IPS-20b (cell line): ENCODE results near the gene AOC2.
"Not testable (repeated sequence)": the region's sequence is repeated elsewhere in the genome, so short reads cannot be mapped to it uniquely, and the experiment has no call there.

Experiments
- H3K27ac ChIP-seq: one replicate; pipeline ENCODE4 v1.5.1; 2013; ENCODE audit warnings: low read length
- H3K27me3 ChIP-seq: 2 replicates; pipeline ENCODE4 v1.6.1; 2013; ENCODE audit warnings: mild to moderate bottlenecking, low read length, inconsistent platforms; ENCODE audit not compliant: insufficient read depth
- H3K36me3 ChIP-seq: 2 replicates; pipeline ENCODE4 v1.6.1; 2013; ENCODE audit warnings: low read depth, mild to moderate bottlenecking, inconsistent platforms, low read length, moderate library complexity; ENCODE audit not compliant: insufficient read depth
- H3K4me1 ChIP-seq: 2 replicates; pipeline ENCODE4 v1.6.1; 2013; ENCODE audit warnings: mild to moderate bottlenecking, control low read depth, inconsistent platforms, low read length, moderate library complexity; ENCODE audit not compliant: insufficient read depth
- H3K4me3 ChIP-seq: 2 replicates; pipeline ENCODE4 v1.5.1; 2013; ENCODE audit warnings: mild to moderate bottlenecking, low read length, inconsistent platforms
- H3K9ac ChIP-seq: 2 replicates; pipeline ENCODE4 v1.6.1; 2013; ENCODE audit warnings: low read depth, mild to moderate bottlenecking, inconsistent platforms, low read length, moderate library complexity
- H3K9me3 ChIP-seq: 2 replicates; pipeline ENCODE4 v1.6.1; 2013; ENCODE audit warnings: mild to moderate bottlenecking, low read depth, low read length, inconsistent platforms; ENCODE audit not compliant: insufficient read depth

Gene AOC2

GRCh38 chr17:42849451-42850181, 5.2 kb downstream of the AOC2 start:
- no peak overlapping the region for H3K9ac ChIP-seq
- H3K9me3 ChIP-seq, result no peaks in the 10 kb centered on the region
- no peak overlapping the region for H3K4me3 ChIP-seq
- H3K36me3 ChIP-seq, result peaks cover 13% of the 10 kb centered on the region
- H3K27ac ChIP-seq, result no peak overlapping the region
- no peaks in the 10 kb centered on the region; the same call in 1 of the 2 replicates for H3K4me1 ChIP-seq
- H3K27me3 ChIP-seq, result no peaks in the 10 kb centered on the region

- no peaks in the 10 kb centered on the region for H3K27me3 ChIP-seq
- no peak within 1 kb of the TSS for H3K4me3 ChIP-seq
- no peaks in the 10 kb centered on the region for H3K36me3 ChIP-seq
- H3K9me3 ChIP-seq, result no peaks in the 10 kb centered on the region
- no peak within 1 kb of the TSS for H3K27ac ChIP-seq
- H3K4me1 ChIP-seq, result no peaks in the 10 kb centered on the region; the same call in 1 of the 2 replicates
- no peak within 1 kb of the TSS for H3K9ac ChIP-seq
Measured at GRCh38 chr17:42850954-42851353, 6.6 kb downstream of the AOC2 start, which contains the start of gene AOC3. TSS of gene AOC3 (plus strand) at chr17:42851199. CDS start at chr17:42851344, 145 bp downstream.

DNA sequence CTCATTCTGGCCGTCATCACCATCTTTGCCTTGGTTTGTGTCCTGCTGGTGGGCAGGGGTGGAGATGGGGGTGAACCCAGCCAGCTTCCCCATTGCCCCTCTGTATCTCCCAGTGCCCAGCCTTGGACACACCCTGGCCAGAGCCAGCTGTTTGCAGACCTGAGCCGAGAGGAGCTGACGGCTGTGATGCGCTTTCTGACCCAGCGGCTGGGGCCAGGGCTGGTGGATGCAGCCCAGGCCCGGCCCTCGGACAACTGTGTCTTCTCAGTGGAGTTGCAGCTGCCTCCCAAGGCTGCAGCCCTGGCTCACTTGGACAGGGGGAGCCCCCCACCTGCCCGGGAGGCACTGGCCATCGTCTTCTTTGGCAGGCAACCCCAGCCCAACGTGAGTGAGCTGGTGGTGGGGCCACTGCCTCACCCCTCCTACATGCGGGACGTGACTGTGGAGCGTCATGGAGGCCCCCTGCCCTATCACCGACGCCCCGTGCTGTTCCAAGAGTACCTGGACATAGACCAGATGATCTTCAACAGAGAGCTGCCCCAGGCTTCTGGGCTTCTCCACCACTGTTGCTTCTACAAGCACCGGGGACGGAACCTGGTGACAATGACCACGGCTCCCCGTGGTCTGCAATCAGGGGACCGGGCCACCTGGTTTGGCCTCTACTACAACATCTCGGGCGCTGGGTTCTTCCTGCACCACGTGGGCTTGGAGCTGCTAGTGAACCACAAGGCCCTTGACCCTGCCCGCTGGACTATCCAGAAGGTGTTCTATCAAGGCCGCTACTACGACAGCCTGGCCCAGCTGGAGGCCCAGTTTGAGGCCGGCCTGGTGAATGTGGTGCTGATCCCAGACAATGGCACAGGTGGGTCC, 7.2 kb downstream of the AOC2 start:
- not testable (repeated sequence) for H3K27ac ChIP-seq, H3K9me3 ChIP-seq, H3K9ac ChIP-seq, H3K4me1 ChIP-seq, H3K36me3 ChIP-seq, H3K4me3 ChIP-seq, H3K27me3 ChIP-seq

DNA sequence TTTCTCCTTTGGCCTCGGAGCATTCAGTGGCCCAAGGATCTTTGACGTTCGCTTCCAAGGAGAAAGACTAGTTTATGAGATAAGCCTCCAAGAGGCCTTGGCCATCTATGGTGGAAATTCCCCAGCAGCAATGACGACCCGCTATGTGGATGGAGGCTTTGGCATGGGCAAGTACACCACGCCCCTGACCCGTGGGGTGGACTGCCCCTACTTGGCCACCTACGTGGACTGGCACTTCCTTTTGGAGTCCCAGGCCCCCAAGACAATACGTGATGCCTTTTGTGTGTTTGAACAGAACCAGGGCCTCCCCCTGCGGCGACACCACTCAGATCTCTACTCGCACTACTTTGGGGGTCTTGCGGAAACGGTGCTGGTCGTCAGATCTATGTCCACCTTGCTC, 8.0 kb downstream of the AOC2 start:
- H3K27me3 ChIP-seq, result no peaks in the 10 kb centered on the region
- no peaks in the 10 kb centered on the region for H3K9me3 ChIP-seq
- H3K4me1 ChIP-seq, result no peaks in the 10 kb centered on the region; the same call in 1 of the 2 replicates
- H3K4me3 ChIP-seq, result no peak overlapping the region
- H3K36me3 ChIP-seq, result no peaks in the 10 kb centered on the region
- no peak overlapping the region for H3K27ac ChIP-seq
- H3K9ac ChIP-seq, result no peak overlapping the region

DNA sequence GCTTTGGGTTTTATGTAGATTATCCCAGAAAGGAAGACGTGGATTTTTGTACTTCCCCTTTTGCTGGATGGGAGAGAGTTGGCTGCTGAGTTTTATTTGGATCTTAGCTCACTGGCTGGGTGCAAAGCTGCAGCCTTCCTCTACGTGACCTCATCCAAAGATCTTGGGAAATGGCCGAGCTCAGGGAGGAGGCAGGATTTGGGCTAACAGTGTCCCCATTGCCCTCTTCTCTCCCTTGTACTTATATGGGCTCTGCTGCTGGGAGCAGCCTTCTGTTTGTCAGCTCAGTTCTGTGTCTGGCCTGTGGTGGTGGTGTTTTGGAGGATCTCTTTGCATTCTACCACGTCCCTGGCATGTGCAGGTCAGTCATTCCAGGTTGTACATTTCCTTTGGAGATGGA, 8.6 kb downstream of the AOC2 start:
- Histone ChIP-seq H3K9me3 (no peaks in the 10 kb centered on the region), H3K27me3 (no peaks in the 10 kb centered on the region), H3K36me3 (no peaks in the 10 kb centered on the region), H3K4me3 (no peak overlapping the region), H3K4me1 (no peaks in the 10 kb centered on the region; the same call in 1 of the 2 replicates), H3K9ac (no peak overlapping the region), H3K27ac (no peak overlapping the region)

DNA sequence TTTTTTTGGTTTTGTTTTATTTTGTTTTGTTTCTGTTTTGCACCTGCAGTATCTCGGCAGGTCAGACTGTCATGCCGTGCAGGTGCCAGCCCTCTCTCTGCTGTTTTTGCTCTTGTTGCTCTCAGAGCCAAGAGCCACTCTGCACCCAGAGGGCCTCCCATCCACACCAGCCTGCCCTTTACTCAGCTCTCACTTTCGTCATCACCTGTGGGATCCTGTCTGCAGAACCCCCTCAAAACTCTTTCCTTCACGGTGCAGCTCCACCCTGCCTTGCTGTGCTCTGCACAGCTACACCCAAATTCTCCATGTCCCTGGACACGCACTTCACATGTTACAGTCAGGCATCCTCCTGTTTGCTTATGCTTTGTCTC, 9.2 kb downstream of the AOC2 start:
- H3K9me3 ChIP-seq, result no peaks in the 10 kb centered on the region
- no peak overlapping the region for H3K27ac ChIP-seq
- H3K36me3 ChIP-seq, result no peaks in the 10 kb centered on the region
- no peak overlapping the region for H3K4me3 ChIP-seq
- no peaks in the 10 kb centered on the region; the same call in 1 of the 2 replicates for H3K4me1 ChIP-seq
- H3K9ac ChIP-seq, result no peak overlapping the region; the same call in 1 of the 2 replicates
- no peaks in the 10 kb centered on the region for H3K27me3 ChIP-seq

- no peaks in the 10 kb centered on the region for H3K27me3 ChIP-seq
- no peaks in the 10 kb centered on the region for H3K9me3 ChIP-seq
- no peak overlapping the region; the same call in 1 of the 2 replicates for H3K9ac ChIP-seq
- H3K4me3 ChIP-seq, result no peak overlapping the region
- H3K27ac ChIP-seq, result no peak overlapping the region
- H3K4me1 ChIP-seq, result no peaks in the 10 kb centered on the region; the same call in 1 of the 2 replicates
- no peaks in the 10 kb centered on the region for H3K36me3 ChIP-seq
Measured at GRCh38 chr17:42853968-42854790, 9.8 kb downstream of the AOC2 start.

GRCh38 chr17:42855048-42855596, 10.7 kb downstream of the AOC2 start:
- H3K9me3 ChIP-seq, result no peaks in the 10 kb centered on the region
- H3K4me3 ChIP-seq, result no peak overlapping the region

DNA sequence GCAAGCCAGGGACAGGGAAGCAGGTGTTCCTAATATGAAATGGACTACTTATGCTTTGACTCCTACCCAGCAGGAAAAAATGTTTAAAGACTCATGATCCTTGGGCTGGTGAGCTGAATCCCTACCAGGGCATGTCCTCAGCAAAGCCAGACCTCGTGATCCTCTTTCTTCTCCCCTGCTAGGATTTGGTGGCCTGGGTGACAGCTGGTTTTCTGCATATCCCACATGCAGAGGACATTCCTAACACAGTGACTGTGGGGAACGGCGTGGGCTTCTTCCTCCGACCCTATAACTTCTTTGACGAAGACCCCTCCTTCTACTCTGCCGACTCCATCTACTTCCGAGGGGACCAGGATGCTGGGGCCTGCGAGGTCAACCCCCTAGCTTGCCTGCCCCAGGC, 11.7 kb downstream of the AOC2 start:
- not testable (repeated sequence) for H3K36me3 ChIP-seq, H3K9me3 ChIP-seq, H3K4me3 ChIP-seq, H3K9ac ChIP-seq, H3K4me1 ChIP-seq, H3K27me3 ChIP-seq, H3K27ac ChIP-seq

More at GRCh38 chr17:42855048-42855596, 10.7 kb downstream of the AOC2 start:
- Histone ChIP-seq H3K36me3 (no peaks in the 10 kb centered on the region), H3K4me1 (no peaks in the 10 kb centered on the region; the same call in 1 of the 2 replicates), H3K9ac (no peak overlapping the region), H3K27ac (no peak overlapping the region), H3K27me3 (no peaks in the 10 kb centered on the region)

GRCh38 chr17:42856516-42856915, 12.1 kb downstream of the AOC2 start:
- H3K36me3 ChIP-seq, H3K9ac ChIP-seq: not testable (repeated sequence)

GRCh38 chr17:42857389-42857788, 13.0 kb downstream of the AOC2 start:
- no peaks in the 10 kb centered on the region for H3K36me3 ChIP-seq
- no peaks in the 10 kb centered on the region for H3K9me3 ChIP-seq
- no peaks in the 10 kb centered on the region for H3K27me3 ChIP-seq
- H3K4me1 ChIP-seq, result no peaks in the 10 kb centered on the region; the same call in 1 of the 2 replicates
- no peak overlapping the region for H3K4me3 ChIP-seq
- no peak overlapping the region for H3K27ac ChIP-seq
- no peak overlapping the region for H3K9ac ChIP-seq

More at GRCh38 chr17:42856516-42856915, 12.1 kb downstream of the AOC2 start:
- H3K4me1 ChIP-seq, H3K27ac ChIP-seq, H3K4me3 ChIP-seq, H3K27me3 ChIP-seq, H3K9me3 ChIP-seq: not testable (repeated sequence)
